OCI-LY7 (cell line): Measurements from ENCODE around the gene SYT2. TPM values are rescaled to one million over a fixed set of nuclear protein-coding genes. Genes with fewer than 3 reads are reported as not detected.
"Not testable (repeated sequence)": the region's sequence is repeated elsewhere in the genome, so short reads cannot be mapped to it uniquely, and the experiment has no call there.

Source experiments
- BruUV-seq: library from RNA; stranded (reverse); fragments of 400-500 nt; replicated peaks from 2 replicates; lab custom pipeline; 2021; lab: Mats Ljungman, UMichigan
- CTCF ChIA-PET: fragments of 300-600 bp; sonication (Branson Sonifier 250); formaldehyde crosslinking; loops from one replicate; lab custom pipeline; 2022; ENCODE audit warnings: antibody characterized with exemption; ENCODE audit not compliant: unreplicated experiment; lab: Charles Lee
- POLR2A ChIA-PET: fragments of 300-600 bp; sonication (Branson Sonifier 250); formaldehyde crosslinking; loops from one replicate; lab custom pipeline; 2022; ENCODE audit warnings: antibody characterized with exemption; lab: Charles Lee
- DNase-seq: peaks from one replicate; pipeline ENCODE4 v3.0.0-alpha.2; 2015; ENCODE audit warnings: low spot score
- H2AFZ ChIP-seq: fragments of 200-600 bp; sonication (generic), shearing (Covaris generic); 2 replicates; pipeline ENCODE4 v1.6.1; 2014; ENCODE audit warnings: mild to moderate bottlenecking, antibody characterized with exemption, low read length, moderate library complexity
- H3K27ac ChIP-seq: fragments of 200-600 bp; sonication (generic); 2 replicates; pipeline ENCODE4 v1.5.1; 2014; ENCODE audit warnings: mixed run types, low read depth, mild to moderate bottlenecking, moderate library complexity, low read length, inconsistent platforms; ENCODE audit not compliant: poor library complexity, severe bottlenecking
- H3K36me3 ChIP-seq: fragments of 200-600 bp; sonication (generic); 2 replicates; pipeline ENCODE4 v1.6.1; 2014; ENCODE audit warnings: mild to moderate bottlenecking, antibody characterized with exemption, low read length, moderate library complexity, mixed read lengths; ENCODE audit not compliant: insufficient read depth
- H3K4me1 ChIP-seq: fragments of 200-600 bp; sonication (generic); 2 replicates; pipeline ENCODE4 v1.5.1; 2014; ENCODE audit warnings: mild to moderate bottlenecking, low read length; ENCODE audit not compliant: insufficient read depth, poor library complexity, severe bottlenecking
- H3K4me2 ChIP-seq: fragments of 200-600 bp; sonication (generic); 2 replicates; pipeline ENCODE4 v1.6.1; 2014; ENCODE audit warnings: mild to moderate bottlenecking, low read length
- H3K4me3 ChIP-seq: fragments of 200-600 bp; sonication (generic); 2 replicates; pipeline ENCODE4 v1.5.1; 2014; ENCODE audit warnings: mild to moderate bottlenecking, low read depth, low read length; ENCODE audit not compliant: poor library complexity, severe bottlenecking
- H3K79me2 ChIP-seq: fragments of 200-600 bp; sonication (generic); 2 replicates; pipeline ENCODE4 v1.6.1; 2016; ENCODE audit warnings: low read depth, mild to moderate bottlenecking, low read length, moderate library complexity, mixed read lengths; ENCODE audit not compliant: insufficient read depth
- H3K9me2 ChIP-seq: fragments of 200-600 bp; sonication (generic); 2 replicates; pipeline ENCODE4 v1.6.1; 2016; ENCODE audit warnings: mild to moderate bottlenecking, low read length, mixed read lengths; ENCODE audit not compliant: insufficient read depth
- H3K9me3 ChIP-seq: fragments of 200-600 bp; sonication (generic); 2 replicates; pipeline ENCODE4 v1.6.1; 2014; ENCODE audit warnings: mild to moderate bottlenecking, mixed run types, low read length, mixed read lengths
- H4K20me1 ChIP-seq: fragments of 200-600 bp; sonication (generic); 2 replicates; pipeline ENCODE4 v1.6.1; 2014; ENCODE audit warnings: mild to moderate bottlenecking, antibody characterized with exemption, low read length, moderate library complexity, mixed read lengths; ENCODE audit not compliant: insufficient read depth
- CTCF ChIP-seq: fragments of 200-600 bp; sonication (generic); conservative IDR thresholded peaks from 2 replicates; pipeline ENCODE4 v1.5.1; 2014; ENCODE audit warnings: mild to moderate bottlenecking, antibody characterized with exemption, low read length, moderate library complexity, mixed read lengths
- EZH2phosphoT487 ChIP-seq: fragments of 200-600 bp; sonication (generic); IDR thresholded peaks from 2 replicates; pipeline ENCODE4 v1.6.1; 2018; ENCODE audit warnings: low read depth, borderline replicate concordance, mild to moderate bottlenecking, mixed run types, antibody characterized with exemption, low read length, moderate library complexity, mixed read lengths
- intact Hi-C: fragments of 100-400 bp; cut with micrococcal nuclease; formaldehyde crosslinking; loops from one replicate; pipeline ENCODE4 v1.10.0; 2022; ENCODE audit not compliant: unreplicated experiment
- total RNA-seq, 2 experiments: library from RNA; depleted of rRNA in 1 of 2; stranded (reverse); fragments of >200 nt in 1 of 2; shearing (Covaris generic) in 1 of 2; gene quantifications; 2 replicates each; pipeline ENCODE4 v1.2.3, GENCODE V29; 2014 to 2022

SYT2 gene
- total RNA-seq, 2 experiments from 2014 or later, result not detected

GRCh38 chr1:202639500-202639899 is 70.8 kb downstream of the SYT2 start:
- CTCF ChIA-PET, result no interaction called here
- Histone ChIP-seq H3K4me3 (no peak overlapping the region), H3K79me2 (no peaks in the 10 kb centered on the region), H3K9me2 (no peaks in the 10 kb centered on the region), H4K20me1 (no peaks in the 10 kb centered on the region), H3K9me3 (no peaks in the 10 kb centered on the region), H3K4me2 (no peak overlapping the region), H2AFZ (no peak overlapping the region), H3K4me1 (no peaks in the 10 kb centered on the region), H3K36me3 (no peaks in the 10 kb centered on the region), H3K27ac (no peak overlapping the region)
- POLR2A ChIA-PET, result no interaction called here
- BruUV-seq, result no TSS peak
- intact Hi-C loops, result no loop called here
- no peak for TF ChIP-seq CTCF
- no peak for TF ChIP-seq EZH2phosphoT487
- DNase-seq, result no peak

GRCh38 chr1:202638701-202639305 is 71.5 kb downstream of the SYT2 start:
- DNase-seq, H3K27ac ChIP-seq, H3K4me3 ChIP-seq, intact Hi-C loops, H3K79me2 ChIP-seq, H3K9me3 ChIP-seq, H2AFZ ChIP-seq, H3K4me2 ChIP-seq, H3K36me3 ChIP-seq, CTCF ChIA-PET, BruUV-seq, POLR2A ChIA-PET, H4K20me1 ChIP-seq, H3K4me1 ChIP-seq, H3K9me2 ChIP-seq: not testable (repeated sequence)

- Histone ChIP-seq H3K36me3 (no peaks in the 10 kb centered on the region), H3K79me2 (no peaks in the 10 kb centered on the region), H3K4me1 (no peaks in the 10 kb centered on the region), H4K20me1 (no peaks in the 10 kb centered on the region), H3K27ac (no peak overlapping the region), H3K9me3 (no peaks in the 10 kb centered on the region), H3K9me2 (no peaks in the 10 kb centered on the region), H3K4me3 (no peak overlapping the region), H3K4me2 (no peak overlapping the region), H2AFZ (no peak overlapping the region)
- CTCF ChIA-PET, result no interaction called here
- no TSS peak for BruUV-seq
- DNase-seq, result no peak
- POLR2A ChIA-PET, result no interaction called here
- intact Hi-C loops, result no loop called here
- TF ChIP-seq EZH2phosphoT487 (no peak), CTCF (no peak)
These were observed 72.1 kb downstream of the SYT2 start for GRCh38 chr1:202638019-202638700.

GRCh38 chr1:202637321-202638018 is 72.8 kb downstream of the SYT2 start:
- H3K9me2 ChIP-seq, H3K4me3 ChIP-seq, H3K27ac ChIP-seq, H3K4me2 ChIP-seq, H2AFZ ChIP-seq, CTCF ChIA-PET, H3K4me1 ChIP-seq, DNase-seq, H4K20me1 ChIP-seq, H3K9me3 ChIP-seq, POLR2A ChIA-PET, H3K36me3 ChIP-seq, H3K79me2 ChIP-seq, BruUV-seq, intact Hi-C loops: not testable (repeated sequence)

- H3K9me2 ChIP-seq, BruUV-seq, H2AFZ ChIP-seq, H3K27ac ChIP-seq, H4K20me1 ChIP-seq, H3K4me3 ChIP-seq, CTCF ChIA-PET, H3K9me3 ChIP-seq, H3K36me3 ChIP-seq, H3K4me1 ChIP-seq, H3K4me2 ChIP-seq, DNase-seq, intact Hi-C loops, POLR2A ChIA-PET, H3K79me2 ChIP-seq: not testable (repeated sequence)
These were observed 74.1 kb downstream of the SYT2 start for GRCh38 chr1:202636171-202636570.
